Astrocyte of the spinal cord (primary cell): ENCODE data around the gene SEBOX.

Experiments used
- DNase-seq: peaks from one replicate; pipeline ENCODE4 v3.0.0; 2011; ENCODE audit warnings: low read depth, low spot score
- H3K4me3 ChIP-seq: 2 replicates; pipeline ENCODE4 v1.5.1; 2011; ENCODE audit warnings: low read depth, mild to moderate bottlenecking, low read length, moderate library complexity
- in situ Hi-C: cut with HindIII; loops from 2 replicates; pipeline ENCODE4 v1.10.0; 2017; ENCODE audit warnings: low sequenced_read_pairs
- TF ChIP-seq, protein P1 (sequence below): IDR thresholded peaks from 2 replicates; pipeline ENCODE4 v1.5.1; 2012; ENCODE audit warnings: low read depth, mild to moderate bottlenecking, low read length, inconsistent platforms

The SEBOX gene

DNA sequence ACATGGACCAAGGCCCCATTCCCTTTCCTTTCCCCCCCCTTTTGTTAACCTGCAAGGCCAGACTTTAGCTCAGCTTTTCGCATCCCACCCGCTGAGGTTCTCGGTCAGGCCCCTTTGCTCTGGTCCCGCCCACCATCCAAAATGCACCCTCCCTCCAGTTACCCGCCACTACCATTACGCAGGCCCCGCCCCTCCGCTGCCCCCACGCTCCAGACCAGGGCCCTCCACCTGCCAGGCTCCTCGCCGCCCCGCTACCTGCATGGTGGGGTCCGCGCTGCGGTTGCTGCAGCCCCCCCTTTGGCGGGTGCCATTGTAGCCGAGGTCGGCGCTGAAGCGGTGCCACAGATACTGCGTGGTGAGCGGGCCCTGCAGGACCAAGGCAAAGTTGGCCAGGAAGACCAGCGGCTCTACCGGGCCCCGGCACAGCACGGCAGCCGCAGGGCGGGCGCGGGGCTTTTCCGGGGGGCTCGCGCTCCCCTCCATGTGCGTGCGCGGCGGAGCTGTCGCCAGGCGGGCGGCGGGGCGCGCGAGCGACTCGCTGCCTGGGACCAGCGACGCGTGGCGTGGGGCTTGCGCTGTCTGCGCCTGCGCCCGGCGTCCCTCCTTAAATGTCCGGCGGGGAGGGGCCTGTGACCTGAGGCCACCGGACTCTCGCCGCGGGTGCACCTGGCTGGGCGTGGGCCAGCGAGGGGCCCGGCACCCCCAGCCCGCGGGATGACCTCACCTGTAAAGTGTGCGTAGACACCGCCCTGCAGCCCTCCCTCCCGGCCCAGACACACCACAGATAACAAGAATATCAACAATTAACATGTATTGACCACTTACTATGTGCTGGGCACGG, 40.9 kb upstream of the SEBOX start, which contains the start of gene SLC46A1:
Gene SLC46A1, minus strand, starts transcription at position 581 of the 841 bp plus-strand sequence. Its CDS starts 98 bp downstream, at position 483.
- DNase-seq: peak; percentile 5
- peak within 1 kb of the TSS; percentile 52 for H3K4me3 ChIP-seq
- in situ Hi-C loops: no loop called here
- TF ChIP-seq, protein P1, sequence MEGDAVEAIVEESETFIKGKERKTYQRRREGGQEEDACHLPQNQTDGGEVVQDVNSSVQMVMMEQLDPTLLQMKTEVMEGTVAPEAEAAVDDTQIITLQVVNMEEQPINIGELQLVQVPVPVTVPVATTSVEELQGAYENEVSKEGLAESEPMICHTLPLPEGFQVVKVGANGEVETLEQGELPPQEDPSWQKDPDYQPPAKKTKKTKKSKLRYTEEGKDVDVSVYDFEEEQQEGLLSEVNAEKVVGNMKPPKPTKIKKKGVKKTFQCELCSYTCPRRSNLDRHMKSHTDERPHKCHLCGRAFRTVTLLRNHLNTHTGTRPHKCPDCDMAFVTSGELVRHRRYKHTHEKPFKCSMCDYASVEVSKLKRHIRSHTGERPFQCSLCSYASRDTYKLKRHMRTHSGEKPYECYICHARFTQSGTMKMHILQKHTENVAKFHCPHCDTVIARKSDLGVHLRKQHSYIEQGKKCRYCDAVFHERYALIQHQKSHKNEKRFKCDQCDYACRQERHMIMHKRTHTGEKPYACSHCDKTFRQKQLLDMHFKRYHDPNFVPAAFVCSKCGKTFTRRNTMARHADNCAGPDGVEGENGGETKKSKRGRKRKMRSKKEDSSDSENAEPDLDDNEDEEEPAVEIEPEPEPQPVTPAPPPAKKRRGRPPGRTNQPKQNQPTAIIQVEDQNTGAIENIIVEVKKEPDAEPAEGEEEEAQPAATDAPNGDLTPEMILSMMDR: no peak

DNA sequence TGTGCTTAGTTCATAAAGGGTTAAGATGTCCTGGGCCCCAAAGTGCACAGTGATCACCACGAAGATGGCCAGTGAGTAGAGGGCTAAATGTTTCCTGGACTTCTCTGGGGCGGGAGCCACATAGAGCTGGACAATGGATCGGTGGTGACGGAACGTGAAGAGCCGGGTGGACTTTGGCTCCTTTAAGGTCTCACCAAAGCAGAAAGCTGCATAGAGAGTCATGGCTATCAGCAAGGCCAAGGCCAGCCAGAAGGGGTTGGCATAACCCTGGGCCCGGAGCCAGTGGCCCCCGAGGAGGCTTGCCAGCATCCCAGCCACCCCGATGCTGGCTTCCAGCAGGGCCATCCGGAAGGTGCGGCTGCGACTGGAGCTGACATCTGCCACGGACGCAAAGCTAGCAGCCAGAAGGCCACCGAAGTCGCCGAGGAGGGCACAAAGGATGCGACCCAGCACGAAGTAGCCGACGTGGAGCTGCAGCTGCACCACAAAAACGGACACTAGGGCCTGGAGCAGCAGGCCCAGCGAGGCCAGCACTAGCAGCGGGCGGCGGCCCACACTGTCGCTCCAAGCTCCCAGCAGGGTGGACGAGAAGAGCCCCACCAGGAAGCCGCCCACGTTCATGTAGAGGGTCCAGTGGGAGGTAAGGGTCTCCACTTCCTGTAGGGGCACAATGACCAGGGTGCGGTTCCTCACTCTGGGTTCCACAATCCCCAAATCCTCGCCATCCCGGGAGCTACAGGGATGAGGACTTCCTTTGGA, 40.0 kb upstream of the SEBOX start:
- TF ChIP-seq, protein P1: no peak
- in situ Hi-C loops: no loop called here
- H3K4me3 ChIP-seq: peak overlapping the region; percentile 52

DNA sequence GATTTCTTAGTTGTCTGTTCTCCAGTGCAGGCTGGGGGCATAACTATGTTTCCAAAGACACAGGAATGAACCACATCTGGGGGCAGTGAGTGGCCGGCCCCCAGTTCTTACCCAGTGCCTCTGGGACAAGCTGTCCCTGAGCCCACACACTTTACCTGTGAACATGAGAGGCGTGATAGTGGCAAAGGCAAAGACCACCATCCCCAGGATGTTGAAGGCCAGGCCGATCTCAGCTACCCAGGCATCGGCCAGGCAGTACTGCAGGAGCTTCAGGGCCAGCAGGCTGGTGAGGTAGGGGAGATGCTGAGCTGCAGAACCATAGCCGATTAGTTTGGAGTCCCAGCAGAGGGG, 39.4 kb upstream of the SEBOX start:
- no peak for DNase-seq
- no peak overlapping the region for H3K4me3 ChIP-seq
- TF ChIP-seq, protein P1: no peak
- in situ Hi-C loops: no loop called here

More for the DNA sequence above, 40.0 kb upstream of the SEBOX start:
- no peak for DNase-seq

DNA sequence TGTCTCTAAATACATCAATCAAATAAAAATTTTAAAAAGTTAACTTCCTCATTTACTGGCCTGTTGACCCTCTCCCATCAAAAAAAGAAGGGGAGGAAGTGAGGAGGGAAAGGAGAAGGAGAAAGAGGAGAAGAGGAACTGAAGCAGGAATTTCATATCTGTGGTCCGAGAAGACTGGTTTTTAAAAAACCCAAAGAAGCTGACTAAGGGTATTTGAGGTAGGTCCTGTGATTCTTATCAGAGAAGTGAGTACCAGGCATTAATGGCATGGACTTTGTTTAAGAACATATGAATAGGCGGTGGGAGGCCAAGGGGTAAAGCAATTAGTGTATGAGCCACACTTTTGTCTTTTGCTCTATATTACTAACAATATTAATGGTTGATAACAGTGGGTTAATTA, 39.0 kb upstream of the SEBOX start:
- in situ Hi-C loops: no loop called here
- no peak overlapping the region for H3K4me3 ChIP-seq
- TF ChIP-seq, protein P1: no peak
- DNase-seq: no peak

DNA sequence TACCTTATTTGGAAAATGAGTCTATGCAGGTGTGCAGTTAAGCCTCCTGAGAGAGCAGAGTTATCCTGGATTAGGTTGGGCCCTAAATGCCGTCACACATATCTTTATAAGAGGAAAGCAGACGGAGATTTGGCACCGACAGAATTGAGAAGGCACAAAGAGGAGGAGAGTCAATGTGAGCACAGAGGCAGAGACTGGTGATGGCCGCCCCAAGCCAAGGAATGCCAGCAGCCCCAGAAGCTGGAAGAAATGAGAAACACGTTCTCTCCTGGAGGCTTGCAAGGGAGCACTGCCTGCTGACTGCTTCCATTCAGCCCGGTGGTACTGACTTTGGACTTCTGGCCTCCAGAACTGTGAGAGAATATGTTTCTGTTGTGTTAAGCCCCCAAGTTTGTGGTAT, 37.8 kb upstream of the SEBOX start:
- TF ChIP-seq, protein P1: no peak
- no peak for DNase-seq
- H3K4me3 ChIP-seq: no peak overlapping the region
- in situ Hi-C loops: no loop called here

DNA sequence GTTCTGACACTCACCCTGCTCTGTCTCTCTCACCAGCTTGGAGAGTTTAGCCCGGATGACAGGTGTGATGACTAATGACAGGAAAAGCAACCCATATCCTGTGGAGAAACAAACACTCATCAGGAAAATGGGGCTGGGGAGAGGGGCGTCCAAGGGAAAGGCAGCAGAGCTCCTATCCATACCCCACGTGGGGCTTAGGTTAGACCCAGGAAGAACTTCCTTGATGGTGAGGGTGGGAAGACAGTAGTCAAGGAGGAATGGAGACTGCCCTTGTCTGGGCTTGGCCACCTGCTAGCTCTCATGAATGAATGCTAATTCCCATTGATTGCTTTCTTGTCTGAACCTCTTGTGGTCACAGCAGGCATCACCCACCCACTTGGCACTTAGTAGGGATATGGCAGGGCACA, 37.2 kb upstream of the SEBOX start:
- DNase-seq: no peak
- in situ Hi-C loops: no loop called here
- no peak overlapping the region for H3K4me3 ChIP-seq
- TF ChIP-seq, protein P1: no peak
